AG10803 (cell line): ENCODE measurements around the gene SCUBE1.

Source experiments
- DNase-seq: peaks from one replicate; pipeline ENCODE4 v3.0.0; 2010; ENCODE audit warnings: low read depth
- H3K4me3 ChIP-seq: 2 replicates; pipeline ENCODE4 v1.5.1; 2011; ENCODE audit warnings: mild to moderate bottlenecking, low read length, control low read depth
- CTCF ChIP-seq: conservative IDR thresholded peaks from 2 replicates; pipeline ENCODE4 v1.5.1; 2011; ENCODE audit warnings: mild to moderate bottlenecking, low read length, control low read depth, inconsistent platforms

Gene SCUBE1

GRCh38 chr22:43319661-43320486, 23.3 kb downstream of the SCUBE1 start:
- H3K4me3 ChIP-seq = no peak overlapping the region
- DNase-seq = peak; percentile 27
- no peak for TF ChIP-seq CTCF

- no peak for TF ChIP-seq CTCF
- DNase-seq = no peak
- no peak overlapping the region for H3K4me3 ChIP-seq
Measured at GRCh38 chr22:43317239-43317638, 25.9 kb downstream of the SCUBE1 start.

GRCh38 chr22:43315687-43316217, 27.4 kb downstream of the SCUBE1 start:
- no peak overlapping the region for H3K4me3 ChIP-seq
- DNase-seq = no peak
- no peak for TF ChIP-seq CTCF

GRCh38 chr22:43314611-43315010, 28.6 kb downstream of the SCUBE1 start:
- no peak for TF ChIP-seq CTCF
- no peak for DNase-seq
- H3K4me3 ChIP-seq = no peak overlapping the region

- TF ChIP-seq CTCF = no peak
- no peak for DNase-seq
- H3K4me3 ChIP-seq = no peak overlapping the region
Measured at GRCh38 chr22:43313890-43314474, 29.2 kb downstream of the SCUBE1 start.

GRCh38 chr22:43313244-43313889, 29.8 kb downstream of the SCUBE1 start:
- no peak for TF ChIP-seq CTCF
- peak; percentile 51 for DNase-seq
- no peak overlapping the region for H3K4me3 ChIP-seq

- no peak overlapping the region for H3K4me3 ChIP-seq
- no peak for TF ChIP-seq CTCF
- no peak for DNase-seq
Measured at GRCh38 chr22:43312608-43313007, 30.6 kb downstream of the SCUBE1 start.
